RWPE1 (cell line): ENCODE data around the gene ZNF37A.
"Not testable (repeated sequence)": the region's sequence is repeated elsewhere in the genome, so short reads cannot be mapped to it uniquely, and the experiment has no call there.

ENCODE experiments used
- CTCF ChIA-PET: fragments of 350-600 bp; sonication (Branson Sonifier 250); formaldehyde crosslinking; extraction: SDS; loops from one replicate; lab custom pipeline; 2021; lab: Yijun Ruan, JAX
- POLR2A ChIA-PET: fragments of 400-600 bp; formaldehyde crosslinking; extraction: SDS; loops from one replicate; lab custom pipeline; 2020; ENCODE audit warnings: antibody characterized with exemption; ENCODE audit not compliant: low non-redundant PET; lab: Yijun Ruan, JAX
- DNase-seq: peaks from one replicate; pipeline ENCODE4 v3.0.0; 2012; ENCODE audit warnings: low spot score
- H3K27ac ChIP-seq: fragments of 450-650 bp; 2 replicates; pipeline ENCODE4 v1.5.1; 2017
- TF ChIP-seq, protein P1 (sequence below): fragments of 450-650 bp; conservative IDR thresholded peaks from 2 replicates; pipeline ENCODE4 v1.5.1; 2017; ENCODE audit warnings: low read depth, mild to moderate bottlenecking

The ZNF37A gene

DNA sequence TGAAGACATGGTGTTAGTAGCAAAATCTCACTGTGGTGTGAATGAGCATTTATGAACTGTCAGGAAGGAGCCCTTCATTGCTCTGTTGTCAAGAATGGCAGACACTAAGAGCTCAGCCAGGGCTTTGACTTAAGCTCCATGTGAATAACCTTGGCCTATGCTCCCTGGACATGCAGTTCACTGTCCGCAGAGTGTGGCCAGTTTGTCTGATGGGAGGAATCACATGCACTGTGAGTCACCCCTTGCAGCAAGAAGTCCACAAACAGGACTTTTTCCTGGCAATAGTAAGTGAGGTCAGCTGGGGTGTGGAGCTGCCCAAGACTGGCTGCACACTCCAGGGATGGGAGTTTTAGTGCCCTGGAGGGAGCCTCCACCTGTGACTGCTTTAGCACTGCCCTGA, 49.5 kb downstream of the ZNF37A start:
- no peak for DNase-seq
- CTCF ChIA-PET = interaction anchor here (0.7 kb wide), 1 partner anchor 203 kb away, joined by 3 read pairs; no protein-coding TSS in a partner anchor
- H3K27ac ChIP-seq = no peak overlapping the region
- POLR2A ChIA-PET = no interaction called here
- TF ChIP-seq, protein P1, sequence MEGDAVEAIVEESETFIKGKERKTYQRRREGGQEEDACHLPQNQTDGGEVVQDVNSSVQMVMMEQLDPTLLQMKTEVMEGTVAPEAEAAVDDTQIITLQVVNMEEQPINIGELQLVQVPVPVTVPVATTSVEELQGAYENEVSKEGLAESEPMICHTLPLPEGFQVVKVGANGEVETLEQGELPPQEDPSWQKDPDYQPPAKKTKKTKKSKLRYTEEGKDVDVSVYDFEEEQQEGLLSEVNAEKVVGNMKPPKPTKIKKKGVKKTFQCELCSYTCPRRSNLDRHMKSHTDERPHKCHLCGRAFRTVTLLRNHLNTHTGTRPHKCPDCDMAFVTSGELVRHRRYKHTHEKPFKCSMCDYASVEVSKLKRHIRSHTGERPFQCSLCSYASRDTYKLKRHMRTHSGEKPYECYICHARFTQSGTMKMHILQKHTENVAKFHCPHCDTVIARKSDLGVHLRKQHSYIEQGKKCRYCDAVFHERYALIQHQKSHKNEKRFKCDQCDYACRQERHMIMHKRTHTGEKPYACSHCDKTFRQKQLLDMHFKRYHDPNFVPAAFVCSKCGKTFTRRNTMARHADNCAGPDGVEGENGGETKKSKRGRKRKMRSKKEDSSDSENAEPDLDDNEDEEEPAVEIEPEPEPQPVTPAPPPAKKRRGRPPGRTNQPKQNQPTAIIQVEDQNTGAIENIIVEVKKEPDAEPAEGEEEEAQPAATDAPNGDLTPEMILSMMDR = no peak

DNA sequence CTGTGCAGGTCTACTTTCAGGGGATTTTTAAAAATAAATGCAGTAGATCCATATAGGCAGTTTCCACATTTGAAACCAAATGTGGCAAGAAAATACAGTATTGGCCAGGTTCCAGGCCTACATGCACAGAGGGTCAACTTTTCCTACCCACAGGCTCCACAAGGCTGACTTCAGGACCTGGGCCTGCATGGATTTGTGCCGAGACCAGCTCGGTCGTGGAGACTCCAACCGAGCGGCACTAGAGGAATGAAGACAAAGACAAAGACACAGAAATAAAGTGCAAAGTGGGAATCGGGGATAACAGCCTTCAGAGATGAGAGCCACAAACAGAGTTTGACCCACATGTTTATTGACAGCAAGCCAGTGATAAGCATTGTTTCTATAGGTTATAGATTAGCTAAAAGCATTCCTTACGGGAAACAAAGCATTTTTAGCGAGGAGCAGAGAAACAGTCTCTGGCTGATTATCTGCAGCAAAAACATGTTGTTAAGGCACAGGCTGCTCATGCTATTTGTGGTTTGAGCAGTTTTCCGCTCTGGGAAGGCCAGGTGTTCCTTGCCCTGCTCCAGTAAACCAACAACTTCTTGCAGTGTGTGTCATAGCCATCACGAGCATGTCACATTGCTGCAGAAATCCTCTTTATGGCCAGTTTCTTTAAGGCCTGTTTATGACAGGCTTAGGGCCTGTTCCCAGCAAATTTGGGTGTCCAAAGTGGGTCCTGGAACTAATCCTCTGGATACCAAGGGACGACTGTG, 52.6 kb downstream of the ZNF37A start:
- ChIA-PET CTCF (no interaction called here), POLR2A (no interaction called here)
- TF ChIP-seq, protein P1 = no peak
- no peak for DNase-seq
- H3K27ac ChIP-seq = no peak overlapping the region

DNA sequence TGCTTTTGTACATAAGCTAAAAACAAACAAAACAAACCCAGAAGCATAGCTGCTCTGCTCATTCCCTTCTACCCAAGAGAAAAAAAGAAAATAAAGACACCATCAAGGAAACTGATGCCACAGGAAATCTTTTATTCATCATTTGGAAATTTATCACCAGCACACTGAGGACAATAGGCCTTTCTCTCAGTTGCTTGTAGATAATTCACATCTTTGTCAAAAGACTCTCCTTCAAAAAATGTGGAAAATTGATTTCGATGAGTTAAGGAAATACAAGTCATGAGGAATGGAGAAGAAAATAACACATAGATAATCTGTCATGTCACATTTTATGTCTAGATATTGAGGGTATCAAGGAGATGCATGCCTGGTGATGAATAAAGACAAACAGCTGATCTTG, 53.5 kb downstream of the ZNF37A start:
- ChIA-PET CTCF (no interaction called here), POLR2A (no interaction called here)
- TF ChIP-seq, protein P1 = no peak
- no peak overlapping the region for H3K27ac ChIP-seq
- DNase-seq = no peak

DNA sequence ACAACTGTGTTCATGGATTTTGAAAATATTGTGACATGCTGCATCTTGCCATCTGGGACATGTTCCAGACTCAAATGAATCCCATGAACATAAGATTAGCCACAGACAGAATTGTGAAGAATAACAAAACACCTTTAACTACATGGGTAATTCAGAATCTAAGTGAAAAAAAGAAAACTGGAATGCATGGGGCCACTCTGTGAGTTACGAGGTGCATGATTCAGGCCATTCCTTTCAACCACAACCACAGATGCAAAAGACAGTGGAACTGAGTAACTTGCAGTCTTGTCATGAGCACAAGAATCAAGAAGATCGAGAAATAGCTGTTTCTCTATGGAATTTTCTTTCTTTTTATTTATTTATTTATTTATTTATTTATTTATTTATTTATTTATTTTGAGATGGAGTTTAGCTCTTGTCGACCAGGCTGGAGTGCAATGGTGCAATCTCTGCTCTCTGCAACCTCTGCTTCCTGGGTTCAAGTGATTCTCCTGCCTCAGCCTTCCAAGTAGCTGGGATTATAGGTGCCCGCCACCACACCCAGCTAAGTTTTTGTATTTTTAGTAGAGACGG, 56.8 kb downstream of the ZNF37A start:
- CTCF ChIA-PET, DNase-seq, POLR2A ChIA-PET: not testable (repeated sequence)

DNA sequence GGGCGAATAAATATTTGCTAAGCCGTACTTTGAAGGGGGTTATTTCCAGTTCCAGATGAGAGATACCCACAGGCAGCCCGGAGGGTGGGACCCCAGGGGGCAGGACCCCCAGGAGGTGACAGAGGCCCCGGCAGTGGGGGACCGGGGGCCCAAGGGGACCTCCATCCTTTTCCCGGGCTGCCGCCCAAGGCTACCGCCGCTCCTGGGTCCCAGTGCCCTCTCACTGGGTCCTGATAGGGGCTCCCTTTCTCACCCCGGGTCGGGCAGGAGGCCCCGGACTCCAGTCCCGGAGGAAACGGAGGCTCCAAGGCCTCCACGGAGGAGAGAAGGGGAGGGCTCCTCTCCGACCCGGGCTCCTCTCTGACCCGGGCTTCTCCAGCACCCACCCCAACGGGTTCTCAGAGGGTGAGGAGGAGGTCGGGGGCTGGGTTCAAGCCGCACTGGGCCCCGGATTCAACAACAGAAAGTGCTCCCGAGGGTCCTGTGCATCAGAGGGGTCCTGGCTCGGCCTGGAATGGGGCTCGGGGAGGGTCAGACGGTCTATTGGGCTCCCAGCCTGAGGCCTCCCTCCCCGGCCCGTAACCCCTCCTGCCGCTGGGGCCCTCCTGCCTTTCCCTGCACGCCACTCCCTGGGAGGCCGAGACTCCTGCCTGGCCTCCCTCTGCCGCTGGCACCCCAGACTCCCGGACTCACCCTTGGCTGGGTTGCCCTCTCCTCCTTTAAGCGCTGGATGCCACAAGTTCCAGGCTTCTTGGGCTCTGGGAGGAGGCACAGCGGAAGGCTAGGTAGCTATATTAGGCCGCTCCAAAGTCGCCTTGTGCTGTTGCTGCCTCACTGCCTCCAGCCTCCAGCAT, 62.5 kb downstream of the ZNF37A start:
- no peak overlapping the region for H3K27ac ChIP-seq
- POLR2A ChIA-PET = no interaction called here
- CTCF ChIA-PET = no interaction called here

More for the DNA sequence above, 56.8 kb downstream of the ZNF37A start:
- H3K27ac ChIP-seq = not testable (repeated sequence)

DNA sequence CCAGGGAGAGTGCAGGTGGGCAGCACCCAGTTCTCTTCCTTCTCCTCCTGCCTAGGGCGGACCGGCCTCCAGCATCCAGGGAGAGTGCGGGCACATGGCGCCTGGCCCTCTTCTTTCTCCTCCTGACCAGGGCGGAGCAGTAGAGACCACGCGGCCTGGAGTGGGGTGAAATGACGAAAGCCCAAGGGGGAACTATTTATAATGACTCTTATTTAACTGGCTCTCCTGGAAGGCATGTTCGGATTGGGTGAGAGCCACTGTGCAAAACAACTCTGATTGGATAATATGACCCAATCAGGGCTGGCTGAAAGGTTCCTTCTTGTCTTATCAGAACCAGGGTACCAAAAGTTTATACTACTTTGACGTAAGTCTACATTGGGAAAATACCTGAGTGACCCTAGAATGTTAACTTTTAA, 63.1 kb downstream of the ZNF37A start:
- TF ChIP-seq, protein P1 = no peak
- POLR2A ChIA-PET = no interaction called here
- CTCF ChIA-PET = no interaction called here
- no peak for DNase-seq
- no peak overlapping the region for H3K27ac ChIP-seq

More for the DNA sequence above, 62.5 kb downstream of the ZNF37A start:
- DNase-seq = no peak
- TF ChIP-seq, protein P1 = no peak
